ENCODE results near the gene FEM1C.

The FEM1C gene

GRCh38 chr5:115580941-115581340 is 36.4 kb upstream of the FEM1C start:
- H4K91ac ChIP-seq (ENCODE audit: low read depth, low read length, poor library complexity), result no peak overlapping the region
- no peak overlapping the region for H3K14ac ChIP-seq (ENCODE audit: low read length)
- H4K8ac ChIP-seq (ENCODE audit: low read depth, low read length), result no peak overlapping the region
- H3K79me1 ChIP-seq (ENCODE audit: low read depth, low read length), result no peaks in the 10 kb centered on the region
- no peak overlapping the region for H2BK120ac ChIP-seq (ENCODE audit: low read depth, low read length)
- H3K18ac ChIP-seq (ENCODE audit: low read length), result no peak overlapping the region
- H3K4me1 ChIP-seq (ENCODE audit: control insufficient read depth in 2 of 2, insufficient read depth in 1 of 2, low read depth in 1 of 2, low read length in 2 of 2), result peaks cover 0 to 3% of the 10 kb centered on the region in 2 donors
- peaks cover 0 to 1% of the 10 kb centered on the region in 2 donors for H3K9me3 ChIP-seq (replicated peaks in 1 of 2; ENCODE audit: control insufficient read depth in 2 of 2, insufficient read depth in 1 of 2, low read depth in 1 of 2, low read length in 2 of 2)
- no peaks in the 10 kb centered on the region for H3K36me3 ChIP-seq (replicated peaks in 1 of 2; ENCODE audit: control insufficient read depth in 2 of 2, insufficient read depth in 2 of 2, low read length in 2 of 2)
- no peak overlapping the region for H3K9ac ChIP-seq (ENCODE audit: low read depth, low read length, poor library complexity)
- no peak overlapping the region for H3K4me3 ChIP-seq (ENCODE audit: low read length in 2 of 2)
- no peak overlapping the region for H3K4ac ChIP-seq (ENCODE audit: low read length)
- H3K27me3 ChIP-seq (ENCODE audit: control insufficient read depth in 3 of 3, insufficient read depth in 3 of 3, low read depth in 1 of 3, low read length in 3 of 3), result no peaks in the 10 kb centered on the region
- no peak overlapping the region for H2BK15ac ChIP-seq (ENCODE audit: low read length)
- no peak overlapping the region for H2AFZ ChIP-seq (ENCODE audit: low read length)
- H3K4me2 ChIP-seq (ENCODE audit: insufficient read depth, low read length, poor library complexity, severe bottlenecking), result no peak overlapping the region
- no peak overlapping the region for H2BK12ac ChIP-seq (ENCODE audit: low read length)
- H3K23ac ChIP-seq (ENCODE audit: low read depth, low read length, poor library complexity), result no peak overlapping the region
- no peak overlapping the region for H2AK5ac ChIP-seq (ENCODE audit: low read depth, low read length)
- H3K27ac ChIP-seq (replicated peaks; ENCODE audit: low read length), result no peak overlapping the region
- H2BK5ac ChIP-seq (ENCODE audit: low read length), result no peak overlapping the region
- WGBS, 2 donors (ENCODE audit: extremely low coverage in 2 of 2, insufficient read length in 2 of 2, insufficient replicate concordance in 1 of 2), result no CpG with 5 or more reads among the region's 2 CpGs
- DNase-seq (ENCODE audit: low spot score), result no peak

GRCh38 chr5:115579747-115580173 is 35.2 kb upstream of the FEM1C start:
- no peak for DNase-seq (ENCODE audit: low spot score)
- H3K79me1 ChIP-seq (ENCODE audit: low read depth, low read length), result no peaks in the 10 kb centered on the region

GRCh38 chr5:115579216-115579615 is 34.6 kb upstream of the FEM1C start:
- DNase-seq (ENCODE audit: low spot score), result no peak
- H3K4me1 ChIP-seq (ENCODE audit: control insufficient read depth in 2 of 2, insufficient read depth in 1 of 2, low read depth in 1 of 2, low read length in 2 of 2), result peaks cover 2 to 3% of the 10 kb centered on the region in 2 donors
- H3K23ac ChIP-seq (ENCODE audit: low read depth, low read length, poor library complexity), result no peak overlapping the region
- H3K18ac ChIP-seq (ENCODE audit: low read length), result no peak overlapping the region
- no peak overlapping the region for H4K91ac ChIP-seq (ENCODE audit: low read depth, low read length, poor library complexity)
- no peak overlapping the region for H3K4me3 ChIP-seq (ENCODE audit: low read length in 2 of 2)
- no peaks in the 10 kb centered on the region for H3K27me3 ChIP-seq (ENCODE audit: control insufficient read depth in 3 of 3, insufficient read depth in 3 of 3, low read depth in 1 of 3, low read length in 3 of 3)
- H2BK12ac ChIP-seq (ENCODE audit: low read length), result no peak overlapping the region
- H2BK5ac ChIP-seq (ENCODE audit: low read length), result no peak overlapping the region
- no peak overlapping the region for H4K8ac ChIP-seq (ENCODE audit: low read depth, low read length)
- no CpG with 5 or more reads among the region's 3 CpGs for WGBS, 2 donors (ENCODE audit: extremely low coverage in 2 of 2, insufficient read length in 2 of 2, insufficient replicate concordance in 1 of 2)
- peaks cover 0 to 1% of the 10 kb centered on the region in 2 donors for H3K9me3 ChIP-seq (replicated peaks in 1 of 2; ENCODE audit: control insufficient read depth in 2 of 2, insufficient read depth in 1 of 2, low read depth in 1 of 2, low read length in 2 of 2)
- H3K14ac ChIP-seq (ENCODE audit: low read length), result no peak overlapping the region
- no peaks in the 10 kb centered on the region for H3K36me3 ChIP-seq (replicated peaks in 1 of 2; ENCODE audit: control insufficient read depth in 2 of 2, insufficient read depth in 2 of 2, low read length in 2 of 2)
- H3K9ac ChIP-seq (ENCODE audit: low read depth, low read length, poor library complexity), result no peak overlapping the region
- H3K4ac ChIP-seq (ENCODE audit: low read length), result no peak overlapping the region
- H2BK15ac ChIP-seq (ENCODE audit: low read length), result no peak overlapping the region
- no peaks in the 10 kb centered on the region for H3K79me1 ChIP-seq (ENCODE audit: low read depth, low read length)
- no peak overlapping the region for H3K27ac ChIP-seq (replicated peaks; ENCODE audit: low read length)
- no peak overlapping the region for H2AFZ ChIP-seq (ENCODE audit: low read length)
- no peak overlapping the region for H3K4me2 ChIP-seq (ENCODE audit: insufficient read depth, low read length, poor library complexity, severe bottlenecking)
- H2AK5ac ChIP-seq (ENCODE audit: low read depth, low read length), result no peak overlapping the region
- no peak overlapping the region for H2BK120ac ChIP-seq (ENCODE audit: low read depth, low read length)

More at GRCh38 chr5:115579747-115580173, 35.2 kb upstream of the FEM1C start:
- Histone ChIP-seq H3K27ac (replicated peaks; ENCODE audit: low read length) (no peak overlapping the region), H4K91ac (ENCODE audit: low read depth, low read length, poor library complexity) (no peak overlapping the region), H3K4me1 (ENCODE audit: control insufficient read depth in 2 of 2, insufficient read depth in 1 of 2, low read depth in 1 of 2, low read length in 2 of 2) (peaks cover 2 to 3% of the 10 kb centered on the region in 2 donors), H3K4me2 (ENCODE audit: insufficient read depth, low read length, poor library complexity, severe bottlenecking) (no peak overlapping the region), H2AK5ac (ENCODE audit: low read depth, low read length) (no peak overlapping the region), H3K9ac (ENCODE audit: low read depth, low read length, poor library complexity) (no peak overlapping the region), H2BK120ac (ENCODE audit: low read depth, low read length) (no peak overlapping the region), H3K9me3 (replicated peaks in 1 of 2; ENCODE audit: control insufficient read depth in 2 of 2, insufficient read depth in 1 of 2, low read depth in 1 of 2, low read length in 2 of 2) (peaks cover 0 to 1% of the 10 kb centered on the region in 2 donors), H2AFZ (ENCODE audit: low read length) (no peak overlapping the region), H3K27me3 (ENCODE audit: control insufficient read depth in 3 of 3, insufficient read depth in 3 of 3, low read depth in 1 of 3, low read length in 3 of 3) (no peaks in the 10 kb centered on the region), H2BK12ac (ENCODE audit: low read length) (no peak overlapping the region), H2BK15ac (ENCODE audit: low read length) (no peak overlapping the region), H4K8ac (ENCODE audit: low read depth, low read length) (no peak overlapping the region), H3K23ac (ENCODE audit: low read depth, low read length, poor library complexity) (no peak overlapping the region), H2BK5ac (ENCODE audit: low read length) (no peak overlapping the region), H3K4me3 (ENCODE audit: low read length in 2 of 2) (no peak overlapping the region), H3K18ac (ENCODE audit: low read length) (no peak overlapping the region), H3K14ac (ENCODE audit: low read length) (no peak overlapping the region), H3K36me3 (replicated peaks in 1 of 2; ENCODE audit: control insufficient read depth in 2 of 2, insufficient read depth in 2 of 2, low read length in 2 of 2) (no peaks in the 10 kb centered on the region), H3K4ac (ENCODE audit: low read length) (no peak overlapping the region)
- WGBS, 2 donors (ENCODE audit: extremely low coverage in 2 of 2, insufficient read length in 2 of 2, insufficient replicate concordance in 1 of 2), result no CpG with 5 or more reads among the region's 6 CpGs

GRCh38 chr5:115578657-115579056 is 34.1 kb upstream of the FEM1C start:
- H3K27me3 ChIP-seq (ENCODE audit: control insufficient read depth in 3 of 3, insufficient read depth in 3 of 3, low read depth in 1 of 3, low read length in 3 of 3), result no peaks in the 10 kb centered on the region
- no peak overlapping the region for H3K4me2 ChIP-seq (ENCODE audit: insufficient read depth, low read length, poor library complexity, severe bottlenecking)
- no peak for DNase-seq (ENCODE audit: low spot score)
- WGBS, 2 donors (ENCODE audit: extremely low coverage in 2 of 2, insufficient read length in 2 of 2, insufficient replicate concordance in 1 of 2), result no CpG with 5 or more reads among the region's 3 CpGs
- no peak overlapping the region for H2AK5ac ChIP-seq (ENCODE audit: low read depth, low read length)
- peaks cover 0 to 1% of the 10 kb centered on the region in 2 donors for H3K9me3 ChIP-seq (replicated peaks in 1 of 2; ENCODE audit: control insufficient read depth in 2 of 2, insufficient read depth in 1 of 2, low read depth in 1 of 2, low read length in 2 of 2)
- no peaks in the 10 kb centered on the region for H3K36me3 ChIP-seq (replicated peaks in 1 of 2; ENCODE audit: control insufficient read depth in 2 of 2, insufficient read depth in 2 of 2, low read length in 2 of 2)
- H2AFZ ChIP-seq (ENCODE audit: low read length), result no peak overlapping the region
- H3K79me1 ChIP-seq (ENCODE audit: low read depth, low read length), result no peaks in the 10 kb centered on the region
- H4K91ac ChIP-seq (ENCODE audit: low read depth, low read length, poor library complexity), result no peak overlapping the region
- no peak overlapping the region for H3K4me3 ChIP-seq (ENCODE audit: low read length in 2 of 2)
- no peak overlapping the region for H3K9ac ChIP-seq (ENCODE audit: low read depth, low read length, poor library complexity)
- H3K4ac ChIP-seq (ENCODE audit: low read length), result no peak overlapping the region
- peaks cover 2 to 3% of the 10 kb centered on the region in 2 donors for H3K4me1 ChIP-seq (ENCODE audit: control insufficient read depth in 2 of 2, insufficient read depth in 1 of 2, low read depth in 1 of 2, low read length in 2 of 2)
- H2BK120ac ChIP-seq (ENCODE audit: low read depth, low read length), result no peak overlapping the region
- H4K8ac ChIP-seq (ENCODE audit: low read depth, low read length), result no peak overlapping the region
- no peak overlapping the region for H3K27ac ChIP-seq (replicated peaks; ENCODE audit: low read length)
- no peak overlapping the region for H2BK15ac ChIP-seq (ENCODE audit: low read length)
- no peak overlapping the region for H3K18ac ChIP-seq (ENCODE audit: low read length)
- H2BK5ac ChIP-seq (ENCODE audit: low read length), result no peak overlapping the region
- no peak overlapping the region for H3K23ac ChIP-seq (ENCODE audit: low read depth, low read length, poor library complexity)
- no peak overlapping the region for H2BK12ac ChIP-seq (ENCODE audit: low read length)
- H3K14ac ChIP-seq (ENCODE audit: low read length), result no peak overlapping the region

Measured in neuronal stem cell (in vitro differentiated cells).